COR-L47 (cell line): ENCODE measurements around the gene KIAA1217.

Source experiments
- DNase-seq: peaks from one replicate; lab custom pipeline; 2025; lab: John Stamatoyannopoulos, UW

KIAA1217 gene

DNA sequence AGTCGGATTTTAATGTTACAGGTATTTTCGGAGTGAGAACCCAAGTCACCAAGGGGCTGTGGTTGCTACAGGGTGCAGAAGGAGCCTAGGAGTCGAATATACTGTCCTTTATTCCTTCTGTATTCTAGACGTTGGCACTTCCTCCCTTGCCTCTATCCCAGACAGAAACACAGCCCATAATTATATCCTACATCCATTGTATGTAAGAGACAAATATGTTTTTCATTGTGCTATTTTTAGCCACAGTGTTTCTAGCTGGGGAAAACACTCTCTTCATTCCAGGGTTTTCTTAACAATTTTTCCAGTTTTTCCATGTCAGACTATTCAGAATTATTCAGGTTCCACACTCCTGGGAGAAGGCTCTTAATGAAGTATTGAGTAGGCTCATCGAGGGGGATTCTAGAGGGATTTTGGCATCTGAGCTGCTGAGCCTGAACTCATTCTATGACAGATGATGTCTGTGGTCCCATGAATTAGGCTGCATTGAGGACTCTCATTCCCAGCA, 32.6 kb downstream of the KIAA1217 start:
- no peak for DNase-seq

DNA sequence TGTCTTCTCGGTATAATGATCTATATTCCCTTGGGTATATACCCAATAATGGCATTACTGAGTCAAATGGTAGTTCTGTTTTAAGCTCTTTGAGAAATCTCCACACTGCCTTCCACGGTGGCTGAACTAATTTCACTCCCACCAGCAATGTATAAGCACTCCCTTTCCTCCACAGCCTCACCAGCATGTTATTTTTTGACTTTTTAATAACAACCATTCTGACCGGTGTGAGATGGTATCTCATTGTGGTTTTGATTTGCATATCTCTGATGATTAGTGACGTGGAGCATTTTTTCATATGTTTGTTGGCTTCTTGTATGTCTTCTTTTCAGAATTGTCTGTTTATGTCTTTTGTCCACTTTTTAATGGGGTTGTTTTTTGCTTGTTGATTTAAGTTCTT, 33.6 kb downstream of the KIAA1217 start:
- DNase-seq, result no peak

DNA sequence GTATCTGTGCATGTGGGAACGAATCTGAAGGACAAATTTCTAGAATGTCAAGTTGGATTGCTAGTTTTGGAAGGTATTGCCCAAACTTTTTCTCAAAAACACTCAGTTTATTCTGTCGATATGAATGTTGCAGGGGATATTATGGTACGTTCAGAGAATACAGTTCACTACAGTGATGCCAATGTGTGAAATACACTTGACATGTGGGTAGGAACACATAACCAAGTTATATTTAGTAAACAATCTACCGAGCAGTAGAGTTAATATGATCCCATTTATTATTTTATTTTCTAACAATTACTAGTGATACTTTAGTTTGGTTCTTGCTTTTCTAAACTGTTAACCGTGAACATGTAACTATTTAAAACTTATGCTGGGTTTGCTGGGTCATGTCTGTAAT, 37.4 kb downstream of the KIAA1217 start:
- DNase-seq, result no peak

DNA sequence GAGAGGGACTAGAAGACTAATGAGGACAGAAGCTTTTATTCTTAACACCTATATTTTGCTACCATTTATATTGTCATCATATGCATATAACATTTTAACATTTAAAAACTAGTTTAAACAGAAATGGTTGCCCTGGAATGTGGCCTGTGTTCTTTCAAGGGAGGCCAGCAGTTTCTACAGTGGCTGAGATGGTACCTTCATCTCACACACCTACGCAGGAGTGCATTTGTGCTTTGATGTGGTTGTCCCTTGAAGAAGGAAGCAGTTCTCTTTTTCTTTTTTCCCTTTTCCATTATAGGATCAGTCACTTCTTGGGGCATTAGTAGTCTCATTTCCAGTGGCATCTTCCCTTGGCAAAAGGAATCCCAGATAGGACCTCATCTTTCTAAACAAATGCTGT, 38.9 kb downstream of the KIAA1217 start:
- no peak for DNase-seq

DNA sequence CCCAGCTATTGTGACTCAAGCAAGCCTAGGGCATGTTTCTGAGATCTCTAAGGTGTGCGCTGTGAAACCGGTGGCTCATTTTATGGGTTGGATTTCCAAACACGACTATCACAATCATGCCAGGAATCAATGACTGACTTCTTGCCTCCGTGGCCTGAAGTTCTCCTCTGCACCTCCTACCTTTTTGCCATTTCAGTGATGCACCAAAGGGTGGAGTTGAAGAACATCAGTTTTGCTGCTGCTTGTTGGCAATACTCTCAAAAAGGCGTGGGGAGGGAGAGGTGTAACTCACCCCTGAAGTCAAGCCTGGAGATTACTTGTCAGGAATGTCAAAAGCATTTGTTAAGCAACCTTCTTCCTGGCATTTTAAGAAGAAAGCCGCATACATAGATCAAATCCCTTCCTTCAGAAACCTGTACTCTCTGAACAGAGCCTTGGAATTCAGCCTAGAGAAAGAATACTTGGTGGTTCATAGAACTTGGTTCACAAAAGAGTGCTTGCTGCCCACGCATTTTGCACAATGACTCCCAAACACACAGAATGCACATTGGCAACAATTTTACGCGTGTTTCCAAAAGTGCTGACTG, 41.0 kb downstream of the KIAA1217 start:
- no peak for DNase-seq

DNA sequence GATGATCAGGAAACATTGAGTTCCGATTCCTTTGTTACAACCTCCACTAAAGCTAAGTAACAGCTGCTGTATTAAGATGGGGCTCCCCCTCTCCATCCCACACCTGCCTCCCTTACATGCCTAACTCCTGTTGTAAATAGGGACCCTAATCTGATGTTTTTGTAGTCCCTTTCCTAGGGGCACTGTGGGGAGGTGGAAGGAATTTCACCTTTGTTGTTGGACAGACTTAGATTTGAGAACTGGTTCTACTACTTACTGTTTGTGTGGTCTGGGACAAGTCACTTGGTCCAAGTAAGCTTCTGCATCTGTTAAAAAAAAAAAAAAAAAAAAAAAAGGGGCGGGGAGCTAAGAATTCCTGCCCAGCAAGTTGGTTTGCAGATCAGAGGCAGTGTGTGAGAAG, 42.6 kb downstream of the KIAA1217 start:
- DNase-seq, result no peak

DNA sequence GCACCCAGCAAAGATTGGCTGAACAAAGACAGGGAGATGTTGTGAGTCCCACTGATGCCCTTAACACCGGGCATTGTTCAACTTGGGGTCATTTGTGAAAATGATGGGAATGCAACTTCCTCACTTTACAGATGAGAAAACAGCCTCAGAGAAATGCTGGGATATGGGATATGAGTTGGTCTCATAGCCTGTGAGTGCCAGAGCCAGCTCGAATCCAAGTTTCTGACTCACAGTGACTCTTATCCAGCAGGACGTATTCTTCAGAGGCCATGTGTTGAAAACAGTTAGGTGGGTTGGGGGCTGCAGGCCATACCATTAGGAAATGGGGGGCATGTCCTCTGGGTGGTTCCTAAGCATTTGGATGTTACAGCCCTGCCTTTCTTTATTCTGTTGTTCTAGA, 45.2 kb downstream of the KIAA1217 start:
- DNase-seq, result no peak

DNA sequence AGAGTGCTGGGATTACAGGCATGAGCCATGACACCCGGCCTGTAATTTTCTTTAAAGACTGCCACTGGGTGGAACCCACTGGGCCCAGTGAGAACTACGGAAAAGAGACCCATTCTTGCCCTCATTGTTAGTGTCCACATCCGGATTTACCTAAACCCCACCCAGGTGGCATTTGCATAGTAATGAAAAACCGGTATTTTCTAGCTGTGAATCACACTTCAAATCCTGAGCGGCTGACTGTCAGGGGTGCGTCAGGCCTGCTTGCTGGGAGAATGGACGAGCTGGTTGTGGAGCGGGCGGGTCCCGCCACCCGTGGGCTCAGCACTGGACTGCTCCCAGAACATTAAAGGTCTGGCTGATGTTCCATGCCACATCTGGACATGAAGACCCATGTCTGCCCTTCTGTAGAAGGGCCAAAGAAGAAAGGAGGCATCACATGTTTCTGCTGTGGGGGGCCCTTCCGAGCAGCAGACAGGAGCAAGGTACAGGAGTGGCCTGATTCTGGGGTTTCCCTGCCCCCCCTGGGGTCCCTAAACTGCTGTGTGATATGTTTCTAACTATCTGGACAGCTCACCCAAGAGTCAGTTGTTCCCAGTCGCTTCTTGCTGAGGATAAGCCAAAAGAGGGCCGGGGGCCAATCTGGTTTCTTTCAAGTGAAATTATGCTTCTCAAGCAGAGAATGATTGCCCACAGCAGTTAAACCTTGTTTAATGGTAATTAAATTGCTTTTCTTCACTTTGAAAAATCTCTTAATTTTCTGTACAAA, 46.4 kb downstream of the KIAA1217 start:
- DNase-seq, result no peak

DNA sequence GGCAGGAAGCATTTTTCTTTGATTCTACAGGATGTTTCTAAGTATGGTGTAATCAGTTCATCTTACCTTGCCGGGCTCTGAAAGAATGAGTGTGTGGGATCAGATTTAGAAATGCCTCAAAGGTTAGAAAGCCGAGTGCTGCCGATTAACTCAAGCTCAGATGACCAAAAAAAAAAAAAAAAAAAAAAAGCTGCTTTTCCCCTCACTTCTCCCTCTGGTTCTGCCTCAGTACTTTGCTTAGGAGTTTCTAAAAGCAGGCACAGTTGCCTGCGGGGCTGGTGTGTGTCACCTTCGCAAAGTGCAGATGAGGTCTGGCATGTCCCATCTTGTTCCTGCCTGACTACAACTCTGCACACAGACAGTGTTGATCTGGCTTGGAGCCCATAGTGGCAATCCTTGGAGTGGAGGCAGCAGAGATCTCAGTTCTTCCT, 47.0 kb downstream of the KIAA1217 start:
- DNase-seq, result no peak

DNA sequence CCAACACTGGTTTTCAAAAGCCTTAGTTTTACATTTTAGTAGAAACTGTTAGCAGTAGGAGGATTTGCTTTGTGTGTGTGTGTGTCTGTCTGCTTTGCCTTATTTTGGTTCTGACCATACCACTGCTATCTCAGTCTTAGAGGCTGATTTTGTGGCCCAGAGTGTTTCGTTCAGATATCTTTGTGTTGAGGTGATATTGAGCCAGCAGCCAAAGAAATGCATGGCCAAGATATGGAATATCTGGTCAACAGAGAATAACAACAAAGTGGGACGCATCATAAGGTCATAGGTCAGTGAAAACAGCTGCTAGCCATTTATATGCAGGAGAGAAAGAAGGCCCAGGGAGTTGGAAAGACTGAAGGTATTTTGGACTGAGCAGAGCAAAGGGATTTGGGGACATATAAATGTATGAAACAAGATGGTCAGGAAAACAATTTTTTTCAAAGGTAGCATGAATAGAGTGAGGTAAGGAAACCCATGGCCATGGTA, 47.7 kb downstream of the KIAA1217 start:
- no peak for DNase-seq

DNA sequence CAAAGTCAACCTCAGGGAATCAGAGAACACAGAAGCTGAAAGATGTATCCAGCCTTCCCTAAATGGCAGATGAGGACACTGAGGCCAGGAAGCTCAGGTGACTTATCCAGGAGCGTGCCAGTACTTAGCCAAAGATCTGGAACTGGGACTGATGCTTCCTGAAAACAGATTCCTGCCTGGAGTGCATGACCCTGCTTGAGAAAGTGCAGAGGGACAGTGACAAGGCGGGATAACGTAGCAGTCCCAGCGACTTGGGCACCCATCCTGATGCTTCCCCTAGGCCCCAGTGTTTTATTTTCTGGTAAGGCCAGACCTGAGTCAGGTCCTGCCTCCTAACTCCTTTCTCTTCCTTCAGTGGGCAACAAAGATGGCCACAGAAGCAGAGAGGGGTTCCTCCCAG, 48.6 kb downstream of the KIAA1217 start:
- no peak for DNase-seq

DNA sequence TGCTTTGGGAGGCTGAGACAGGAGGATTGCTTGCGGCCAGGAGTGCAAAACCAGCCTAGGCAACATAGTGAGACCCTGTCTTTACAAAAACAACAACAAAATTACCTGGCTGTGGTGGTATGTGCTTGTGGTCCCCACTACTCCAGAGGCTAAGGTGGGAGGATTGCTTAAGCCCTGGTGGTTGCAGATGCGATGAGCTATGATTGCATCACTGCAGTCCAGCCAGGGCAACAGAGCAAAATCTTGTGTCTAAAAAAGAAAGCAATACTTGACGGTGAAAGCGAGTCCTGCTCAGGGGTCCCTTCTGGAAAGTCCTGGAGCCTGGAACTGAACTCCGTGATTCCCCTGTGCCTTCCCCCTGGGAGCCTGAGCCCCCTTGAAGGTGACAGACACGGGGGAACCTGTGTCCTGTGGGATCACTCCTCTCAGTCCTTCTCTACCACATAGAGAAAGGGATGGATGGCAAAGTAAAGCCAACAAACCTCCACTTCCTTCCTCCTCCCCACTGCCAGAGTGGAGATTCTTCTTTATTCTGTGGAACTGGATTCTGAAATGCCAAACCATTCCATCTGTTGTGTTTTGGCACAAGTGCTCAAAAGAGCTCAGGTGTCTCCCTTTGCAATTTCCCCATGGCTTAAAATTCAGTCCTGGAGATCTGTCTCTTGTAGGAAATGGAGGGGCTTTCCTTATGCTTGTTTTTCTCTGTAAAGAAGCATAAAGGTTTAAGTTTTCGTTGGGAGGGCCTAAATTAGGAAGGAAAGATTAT, 50.6 kb downstream of the KIAA1217 start:
- DNase-seq, result no peak

DNA sequence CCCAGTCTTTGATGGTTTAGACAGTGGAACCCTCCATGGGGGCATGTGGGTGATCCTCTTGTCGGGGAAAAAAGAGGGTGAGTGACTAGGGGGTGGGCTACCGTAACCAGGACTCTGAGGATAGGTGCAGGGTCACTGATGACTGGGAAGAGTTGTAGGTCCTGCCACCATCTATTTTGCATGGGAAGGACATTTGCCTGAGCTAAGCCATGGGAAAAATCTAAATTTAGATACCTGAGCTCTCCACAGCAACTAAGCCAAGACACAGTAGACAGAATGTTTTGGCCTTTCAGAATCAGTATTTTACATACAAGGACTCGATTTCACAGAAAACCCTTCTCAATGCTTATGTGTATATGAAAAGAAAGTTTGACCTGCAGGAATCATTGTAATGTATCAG, 52.7 kb downstream of the KIAA1217 start:
- DNase-seq, result no peak

DNA sequence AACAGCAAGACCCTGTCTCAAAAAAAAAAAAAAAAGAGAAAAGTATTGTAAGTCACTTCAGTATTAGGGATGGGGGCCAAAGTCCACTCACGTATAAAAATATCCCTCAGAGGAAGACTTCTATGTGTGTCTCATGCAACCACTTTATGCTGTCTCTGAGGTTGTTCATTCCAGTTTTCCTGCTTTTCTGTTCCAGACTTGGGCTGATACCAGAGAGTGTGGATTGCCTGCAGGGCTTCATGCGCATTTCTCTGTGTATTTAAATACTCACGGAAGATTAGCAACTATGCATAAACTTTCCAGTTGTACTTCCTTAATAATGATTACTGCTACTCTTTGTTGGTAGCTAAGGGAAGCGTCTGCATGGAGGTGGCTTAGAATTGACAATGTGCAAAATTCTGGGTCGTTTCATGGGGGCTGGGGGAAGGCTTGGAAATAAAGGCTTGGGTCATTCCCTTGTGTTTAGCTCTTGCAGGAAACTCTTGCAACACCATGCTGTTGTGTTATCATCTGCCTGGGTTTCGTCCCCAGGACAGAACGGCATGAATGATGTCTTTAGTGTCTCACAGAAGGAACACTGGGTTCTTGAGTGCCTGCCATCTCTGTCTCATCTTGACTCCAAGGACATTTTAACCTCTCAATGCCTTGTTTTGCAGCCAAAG, 54.1 kb downstream of the KIAA1217 start:
- no peak for DNase-seq

DNA sequence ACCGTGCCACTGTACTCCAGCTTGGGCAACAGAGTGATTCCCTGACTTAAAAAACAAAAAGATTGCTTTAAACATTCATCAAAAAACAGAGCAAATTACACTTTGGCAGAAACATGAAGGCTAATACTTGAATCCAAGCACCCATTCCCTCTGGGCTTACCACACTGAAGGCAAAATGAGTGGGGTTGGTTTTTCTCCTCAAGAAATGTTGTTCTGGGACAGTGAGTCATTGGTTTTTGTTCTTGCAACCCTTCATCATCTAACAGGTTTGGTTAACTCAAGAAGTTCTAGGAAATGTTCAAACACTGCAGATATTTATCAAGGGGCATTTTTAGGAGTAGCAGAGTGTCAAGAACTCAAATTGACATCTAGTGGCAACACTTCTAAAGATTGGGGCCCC, 60.5 kb downstream of the KIAA1217 start:
- no peak for DNase-seq

DNA sequence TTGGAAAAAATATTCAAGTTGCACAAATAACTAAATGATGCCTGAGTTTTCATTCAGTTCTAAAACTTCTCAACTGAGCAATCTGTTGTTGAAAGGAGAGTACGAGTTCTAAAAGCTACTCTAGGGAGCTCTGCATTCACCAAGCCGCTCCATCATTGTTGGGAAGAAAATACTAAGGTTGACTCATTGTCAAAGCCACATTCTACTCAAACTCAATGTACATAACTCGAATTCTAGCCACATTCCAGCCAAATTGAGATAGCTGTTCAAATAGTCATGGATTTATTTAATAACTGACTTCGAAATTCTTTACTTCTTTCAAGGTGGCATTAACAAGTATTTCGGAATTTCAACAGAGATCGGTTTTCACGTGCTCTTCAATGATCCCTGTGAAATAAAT, 63.4 kb downstream of the KIAA1217 start:
- no peak for DNase-seq

DNA sequence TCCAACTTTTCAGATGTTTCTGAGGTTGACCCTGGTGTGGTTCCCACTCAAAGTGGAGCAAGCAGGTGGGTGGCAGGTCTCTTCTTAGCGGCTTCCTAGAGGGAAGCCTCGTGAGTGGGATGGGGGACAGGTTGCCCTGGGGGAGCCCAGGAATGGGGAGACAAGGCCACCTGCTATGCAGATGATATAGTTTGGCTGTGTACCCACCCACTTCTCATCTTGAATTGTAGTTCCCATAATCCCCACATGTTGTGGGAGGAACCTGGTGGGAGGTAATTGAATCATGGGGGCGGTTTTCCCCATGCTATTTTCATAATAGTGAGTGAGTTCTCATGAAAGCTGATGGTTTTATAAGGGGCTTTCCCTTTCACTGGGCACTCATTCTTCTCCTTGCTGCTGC, 68.3 kb downstream of the KIAA1217 start:
- no peak for DNase-seq

DNA sequence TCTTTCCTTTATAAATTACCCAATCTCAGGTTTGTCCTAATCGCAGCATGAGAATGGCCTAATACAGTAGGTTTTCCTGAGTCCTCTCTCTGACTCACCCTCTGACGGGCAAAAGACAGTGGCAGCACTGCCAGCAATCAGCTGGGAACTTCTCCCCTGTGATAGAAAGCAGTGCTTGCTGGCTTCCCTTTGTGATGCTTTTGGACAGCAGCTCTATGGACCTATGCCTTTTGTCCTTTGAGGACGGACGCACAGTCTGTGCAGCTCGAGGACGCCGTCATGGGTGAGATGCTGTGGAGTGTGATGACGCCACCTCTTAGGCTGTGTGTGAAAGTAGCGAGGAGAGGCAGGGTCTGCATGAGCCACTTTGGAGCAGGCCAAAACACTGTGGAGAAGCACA, 68.8 kb downstream of the KIAA1217 start:
- DNase-seq, result no peak

DNA sequence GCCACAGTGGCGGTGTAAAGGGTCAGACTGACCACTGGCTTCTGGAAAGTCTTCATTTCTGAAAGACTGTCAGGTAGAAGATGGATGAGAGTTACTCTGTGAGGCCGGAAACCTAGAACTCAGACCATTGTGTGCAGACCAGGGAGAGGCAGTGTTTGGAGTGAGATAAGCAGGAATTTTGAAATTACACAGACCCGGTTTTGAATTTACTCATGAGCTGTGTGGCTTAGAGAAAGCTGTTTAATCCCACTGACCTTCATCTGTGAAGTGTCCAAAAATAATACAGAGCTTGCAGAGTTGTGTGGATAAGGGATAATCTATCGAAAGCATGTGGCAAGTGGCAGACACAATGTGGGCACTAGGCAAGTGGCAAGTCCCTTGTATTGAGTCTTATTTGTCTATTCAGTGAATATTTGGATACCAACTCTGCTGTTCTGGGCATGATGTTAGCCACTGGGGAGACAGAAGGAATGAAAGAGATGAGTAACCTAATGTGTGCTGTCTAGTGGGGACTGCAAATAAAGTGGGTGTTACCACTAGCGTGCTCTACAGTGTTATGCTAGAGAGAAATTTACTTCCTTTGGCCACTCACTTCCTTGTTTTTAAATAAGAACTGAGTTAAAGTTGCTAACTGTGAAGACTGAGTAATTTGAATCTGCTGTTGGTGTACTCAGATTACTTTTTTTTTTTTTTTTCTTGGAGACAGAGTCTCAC, 69.4 kb downstream of the KIAA1217 start:
- DNase-seq, result no peak

DNA sequence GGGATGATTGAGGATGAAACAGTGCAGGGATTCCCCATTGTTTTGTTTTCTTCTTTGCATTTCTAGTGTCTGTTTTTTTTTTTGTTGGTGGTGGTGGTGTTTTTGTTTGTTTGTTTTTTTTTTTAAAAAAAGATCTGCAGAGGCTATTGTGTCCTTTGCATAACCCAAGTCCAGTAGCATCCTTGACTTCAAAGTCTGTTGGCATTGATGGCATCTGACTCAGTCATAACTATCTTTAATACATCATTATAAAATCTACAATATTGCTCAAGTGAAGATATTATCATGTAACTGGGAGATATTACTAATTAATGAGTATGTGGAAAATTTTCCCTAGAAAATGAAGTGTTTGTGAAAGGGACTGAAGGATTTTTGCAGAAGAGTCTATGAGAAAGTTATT, 70.2 kb downstream of the KIAA1217 start:
- DNase-seq, result no peak

DNA sequence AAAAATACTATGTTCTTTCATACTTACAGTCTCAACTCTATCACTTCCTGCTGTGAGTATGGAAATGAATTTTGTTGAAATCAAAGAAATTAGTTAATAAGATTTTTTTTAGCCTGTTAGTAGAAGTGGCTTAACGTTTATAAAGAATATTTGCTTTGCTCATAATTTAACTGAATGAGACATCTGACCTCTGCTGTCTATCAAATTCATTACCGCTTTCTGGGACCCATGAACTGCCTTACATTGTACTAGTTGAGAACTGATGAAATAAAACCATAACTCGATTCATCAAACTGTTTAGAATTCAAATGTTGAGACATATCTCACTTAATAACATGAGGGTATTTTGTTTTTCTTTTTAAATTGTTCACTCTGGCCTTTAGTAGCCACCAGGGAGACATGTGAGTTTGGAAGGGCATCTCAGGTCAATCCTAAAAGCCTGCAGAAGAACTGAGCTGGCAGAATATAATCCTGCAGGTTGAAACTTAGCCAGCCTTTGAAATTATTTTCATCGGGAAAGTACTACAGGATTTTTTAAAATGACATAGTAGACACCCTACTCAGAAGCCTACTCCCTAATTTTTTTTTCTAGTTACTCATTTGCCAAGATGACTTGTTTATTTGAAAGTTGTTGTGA, 78.7 kb downstream of the KIAA1217 start:
- DNase-seq, result no peak
